NCI-H2171 (cell line): ENCODE results near the gene HSF4.

Experiments used
- DNase-seq: peaks from one replicate; lab custom pipeline; 2025; lab: John Stamatoyannopoulos, UW

HSF4 gene

DNA sequence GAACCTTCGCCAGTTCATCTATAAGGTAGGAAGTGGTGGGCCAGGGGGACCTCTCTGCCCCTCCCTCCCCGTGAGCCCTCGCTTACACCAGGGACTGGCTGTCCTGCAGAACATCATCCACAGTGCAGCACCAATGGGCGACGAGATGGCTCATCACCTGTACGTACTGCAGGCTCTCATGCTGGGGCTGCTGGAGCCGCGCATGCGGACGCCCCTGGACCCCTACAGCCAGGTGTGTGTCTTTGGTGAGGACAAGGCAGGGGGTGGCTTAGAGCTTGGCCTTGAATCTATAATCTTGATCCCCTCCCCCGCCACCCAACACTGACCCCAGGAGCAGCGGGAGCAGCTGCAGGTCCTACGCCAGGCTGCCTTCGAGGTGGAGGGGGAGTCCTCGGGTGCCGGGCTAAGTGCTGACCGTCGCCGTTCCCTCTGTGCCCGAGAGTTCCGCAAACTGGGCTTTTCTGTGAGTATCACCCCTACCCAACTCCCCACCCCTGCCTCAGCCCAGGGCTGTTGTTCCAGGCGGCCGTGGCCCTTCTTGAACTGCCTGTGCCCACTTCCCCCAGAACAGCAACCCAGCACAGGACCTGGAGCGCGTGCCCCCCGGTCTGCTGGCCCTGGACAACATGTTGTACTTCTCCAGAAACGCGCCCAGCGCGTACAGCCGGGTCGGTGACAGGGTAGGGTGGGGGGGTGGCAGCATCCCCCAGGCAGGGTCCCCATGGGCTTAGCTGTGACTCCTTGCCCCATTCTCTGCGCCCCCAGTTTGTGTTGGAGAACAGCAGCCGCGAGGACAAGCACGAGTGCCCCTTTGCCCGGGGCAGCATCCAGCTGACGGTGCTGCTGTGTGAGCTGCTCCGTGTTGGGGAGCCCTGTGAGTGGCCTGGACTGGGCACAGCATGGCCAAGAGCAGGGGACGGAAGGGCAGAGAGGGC, 37.1 kb downstream of the HSF4 start:
- no peak for DNase-seq

- no peak for DNase-seq
Observed at GRCh38 chr16:67202426-67202825, 37.9 kb downstream of the HSF4 start.

DNA sequence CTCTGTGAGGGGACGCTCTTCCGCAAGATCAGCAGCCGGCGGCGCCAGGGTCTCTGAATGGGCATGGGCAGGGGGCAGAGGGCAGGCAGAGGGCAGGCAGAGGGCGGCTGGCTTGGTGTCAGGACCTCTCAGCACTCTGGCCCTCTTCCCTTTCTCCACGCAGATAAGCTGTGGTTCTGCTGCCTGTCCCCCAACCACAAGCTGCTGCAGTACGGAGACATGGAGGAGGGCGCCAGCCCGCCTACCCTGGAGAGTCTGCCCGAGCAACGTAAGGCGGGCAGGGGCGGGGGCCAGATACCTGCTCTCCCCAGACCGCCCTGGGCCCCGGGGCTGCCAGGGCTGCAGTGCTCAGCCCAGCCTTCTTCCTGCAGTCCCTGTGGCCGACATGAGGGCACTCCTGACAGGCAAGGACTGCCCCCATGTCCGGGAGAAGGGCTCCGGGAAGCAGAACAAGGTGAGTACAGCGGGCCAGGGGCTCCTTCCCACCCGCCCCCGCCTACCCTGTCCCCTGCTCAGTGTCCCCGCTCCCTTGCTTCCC, 38.5 kb downstream of the HSF4 start:
- DNase-seq, result no peak

DNA sequence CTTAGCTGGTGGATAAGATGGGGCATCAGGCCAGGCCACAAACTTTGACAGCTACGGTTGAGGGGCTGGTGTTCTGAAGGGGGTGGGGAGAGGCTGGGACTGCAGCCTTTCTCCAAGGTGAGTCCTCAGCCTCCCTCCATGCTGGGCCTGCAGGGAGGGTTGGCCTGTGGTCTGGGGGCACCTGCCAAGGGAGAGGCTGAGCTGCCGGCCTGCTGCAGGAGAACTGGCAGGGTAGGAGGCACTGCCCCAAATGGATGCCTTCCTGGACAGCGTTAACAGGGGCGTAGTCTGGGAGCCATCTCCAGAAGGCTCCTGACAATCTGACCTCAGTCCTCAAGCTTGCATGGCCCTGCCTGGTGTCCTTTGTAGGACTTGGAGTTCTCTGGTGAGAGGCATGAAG, 39.5 kb downstream of the HSF4 start:
- no peak for DNase-seq

- DNase-seq, result no peak
Observed at GRCh38 chr16:67206129-67206837, 41.7 kb downstream of the HSF4 start.

DNA sequence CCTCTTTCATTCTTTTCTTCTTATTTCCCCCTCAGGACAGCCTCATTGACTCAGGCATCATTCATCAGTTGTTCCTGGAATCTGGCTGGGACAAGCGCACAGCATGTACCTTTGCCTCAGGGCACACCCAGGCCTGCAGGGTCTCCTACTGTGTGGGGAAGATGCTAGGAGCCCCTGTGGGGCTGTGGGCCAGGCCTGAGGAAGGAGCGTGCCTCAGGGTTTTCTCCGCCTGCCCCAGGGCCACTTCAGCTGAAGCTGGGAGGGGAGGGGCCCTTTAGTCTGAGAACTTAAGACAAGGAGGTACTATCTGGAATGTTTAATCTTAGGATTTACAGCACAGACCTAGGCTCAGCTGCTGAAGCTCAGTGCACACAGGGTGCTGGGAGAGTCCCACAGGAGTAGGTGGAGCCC, 42.3 kb downstream of the HSF4 start:
- DNase-seq, result no peak

- DNase-seq, result no peak
Observed at GRCh38 chr16:67207249-67208091, 42.9 kb downstream of the HSF4 start.

- no peak for DNase-seq
Observed at GRCh38 chr16:67208154-67208896, 43.8 kb downstream of the HSF4 start.

DNA sequence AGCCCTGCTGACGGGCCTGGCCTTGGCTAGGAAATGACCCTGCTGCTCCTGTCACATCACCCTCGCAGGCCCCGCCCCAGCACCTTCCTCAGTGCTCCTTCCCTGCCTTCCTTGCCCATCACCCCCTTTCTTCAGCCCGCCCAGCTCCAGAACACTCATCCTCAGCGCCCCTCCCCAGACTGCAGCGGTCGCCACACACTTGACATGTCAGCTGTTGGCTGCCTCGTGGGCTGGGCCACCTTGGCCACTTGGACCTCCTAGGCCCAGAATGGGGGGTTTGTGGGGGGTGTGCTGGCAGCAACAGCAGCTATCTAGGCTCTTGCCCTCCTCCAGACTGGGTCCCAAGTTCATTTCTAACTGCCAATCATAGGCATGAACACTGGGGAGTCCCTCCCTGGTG, 45.0 kb downstream of the HSF4 start:
- DNase-seq, result no peak

DNA sequence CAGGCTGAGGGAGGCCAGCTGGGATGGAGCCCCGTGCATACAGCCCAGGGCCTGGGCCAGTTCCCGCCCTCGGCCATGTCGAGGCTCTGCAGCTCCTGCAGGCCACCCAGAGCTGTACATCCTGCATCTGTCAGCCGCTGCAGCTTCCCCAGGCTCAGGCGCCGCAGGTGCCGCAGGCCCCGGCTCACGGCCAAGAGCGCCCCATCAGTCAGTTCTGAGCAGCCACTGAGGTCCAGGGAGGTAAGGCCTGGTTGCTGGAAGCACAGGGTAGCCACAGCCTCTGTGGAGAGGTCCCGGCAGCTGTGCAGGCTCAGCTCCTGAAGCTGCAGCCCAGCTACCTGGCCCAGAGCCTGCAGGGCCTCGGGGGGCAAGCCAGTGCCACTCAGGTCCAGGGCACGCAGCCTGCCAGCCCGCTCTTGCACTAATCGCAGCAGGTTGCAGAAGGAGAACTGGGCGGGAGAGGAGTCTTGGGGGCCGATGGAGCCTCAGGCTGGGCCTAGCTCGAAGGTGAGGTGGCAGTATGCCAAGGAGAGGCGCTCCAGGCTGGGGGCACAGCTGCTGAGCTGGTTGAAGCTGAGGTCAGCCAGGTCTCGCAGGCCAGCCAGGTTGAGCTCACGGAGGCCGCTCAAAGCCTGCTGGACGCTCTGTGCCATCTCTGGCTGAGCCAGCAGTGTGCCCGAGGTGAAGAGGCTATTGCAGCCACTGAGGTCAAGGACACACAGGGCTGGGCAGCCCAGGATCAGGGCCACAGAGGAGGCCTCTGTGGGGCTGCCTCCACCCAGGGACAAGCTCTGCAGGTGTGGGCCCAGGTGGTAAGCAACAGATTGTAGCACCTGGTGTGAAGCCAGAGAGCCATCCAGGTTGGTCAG, 45.8 kb downstream of the HSF4 start:
- no peak for DNase-seq

DNA sequence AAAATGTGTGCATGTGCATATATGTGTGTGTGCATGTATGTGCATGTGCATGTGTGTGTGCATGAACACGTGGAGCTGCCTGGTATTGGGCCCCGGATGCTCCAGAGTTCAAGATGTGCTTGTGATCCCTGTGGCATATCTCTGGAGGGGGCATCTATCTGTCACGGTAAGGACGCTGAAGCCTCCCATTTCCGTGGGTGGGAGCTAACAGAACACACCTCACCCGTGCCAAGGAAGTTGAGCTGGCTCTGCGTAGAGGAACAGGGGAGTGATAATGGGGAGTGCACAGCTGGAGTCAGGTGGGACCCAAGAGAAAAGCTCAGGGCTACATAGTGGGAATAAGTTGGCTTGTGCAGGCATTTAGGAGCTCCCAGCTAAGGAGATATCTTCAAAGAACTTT, 47.1 kb downstream of the HSF4 start:
- no peak for DNase-seq

DNA sequence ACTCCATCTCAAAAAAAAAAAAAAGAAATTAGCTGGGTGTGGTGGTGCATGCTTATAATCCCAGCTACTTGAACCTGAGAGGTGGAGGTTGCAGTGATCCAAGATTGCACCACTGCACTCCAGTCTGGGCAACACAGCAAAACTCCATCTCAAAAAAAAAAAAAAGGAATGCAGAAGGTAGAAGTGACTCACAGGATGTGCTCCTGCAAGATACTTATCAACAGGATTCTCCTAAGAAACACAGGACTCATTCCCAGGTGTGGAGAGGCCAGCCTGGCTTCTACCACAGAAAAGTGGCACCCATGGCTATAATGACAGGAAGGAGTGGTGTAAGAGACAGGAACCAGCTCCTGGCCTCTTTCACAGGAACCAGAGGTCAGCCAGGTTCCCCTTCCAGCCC, 48.2 kb downstream of the HSF4 start:
- no peak for DNase-seq

DNA sequence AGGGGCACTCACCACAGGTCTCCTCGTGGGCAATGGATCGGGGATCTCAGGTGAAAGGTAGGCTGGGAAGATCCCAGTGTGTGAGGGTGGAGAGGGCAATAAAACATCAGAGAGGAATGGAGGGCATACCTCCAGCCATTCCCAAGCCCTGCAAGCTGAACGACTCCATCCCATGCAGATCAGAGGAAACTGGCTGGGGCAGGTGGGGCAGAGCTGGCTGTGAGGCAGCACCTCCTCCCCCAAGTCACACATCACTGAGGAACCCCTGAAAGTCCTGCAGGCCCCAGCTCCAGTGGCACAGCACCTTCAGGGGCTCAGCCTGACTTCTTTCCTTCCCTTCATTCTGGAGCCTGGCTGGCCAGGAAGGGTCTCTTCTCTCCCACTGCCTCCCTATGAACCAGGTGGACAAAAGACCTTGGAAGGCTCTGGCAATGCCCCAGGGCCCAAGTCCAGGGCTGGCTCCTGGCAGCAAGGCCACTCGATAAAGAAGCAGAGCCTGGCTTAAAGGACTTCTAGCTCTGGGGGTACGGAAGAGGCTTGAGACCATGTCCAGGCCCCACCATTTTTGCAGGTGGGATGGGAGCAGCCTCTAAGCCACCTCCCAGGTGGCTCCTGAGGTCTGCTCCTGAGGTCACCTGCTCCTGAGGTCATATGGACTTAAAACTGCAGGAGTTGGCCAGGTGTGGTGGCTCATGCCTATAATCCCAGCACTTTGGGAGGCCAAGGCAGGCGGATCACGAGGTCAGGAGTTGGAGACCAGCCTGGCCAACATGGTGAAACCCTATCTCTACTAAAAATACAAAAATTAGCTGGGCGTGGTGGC, 48.9 kb downstream of the HSF4 start:
- no peak for DNase-seq

DNA sequence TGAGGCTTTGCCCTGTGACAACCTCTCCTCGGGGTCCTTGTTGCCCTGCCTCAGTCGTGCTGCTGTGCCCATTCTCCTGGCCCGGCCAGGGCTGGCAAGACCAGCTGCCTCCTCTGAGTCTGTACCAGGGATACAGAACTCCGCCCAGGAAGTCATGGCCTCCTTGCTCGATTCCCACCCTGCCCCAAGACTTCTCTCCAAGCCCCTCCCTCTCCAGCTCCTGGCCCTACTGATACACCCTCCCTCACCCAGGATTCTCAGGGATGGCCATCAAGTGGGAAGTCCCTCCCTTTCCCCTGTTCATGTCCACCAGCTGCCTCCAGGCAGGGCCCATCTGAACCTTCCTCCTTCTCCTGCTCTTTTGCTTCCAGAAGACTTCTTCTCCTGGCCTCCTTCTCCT, 51.2 kb downstream of the HSF4 start:
- no peak for DNase-seq

DNA sequence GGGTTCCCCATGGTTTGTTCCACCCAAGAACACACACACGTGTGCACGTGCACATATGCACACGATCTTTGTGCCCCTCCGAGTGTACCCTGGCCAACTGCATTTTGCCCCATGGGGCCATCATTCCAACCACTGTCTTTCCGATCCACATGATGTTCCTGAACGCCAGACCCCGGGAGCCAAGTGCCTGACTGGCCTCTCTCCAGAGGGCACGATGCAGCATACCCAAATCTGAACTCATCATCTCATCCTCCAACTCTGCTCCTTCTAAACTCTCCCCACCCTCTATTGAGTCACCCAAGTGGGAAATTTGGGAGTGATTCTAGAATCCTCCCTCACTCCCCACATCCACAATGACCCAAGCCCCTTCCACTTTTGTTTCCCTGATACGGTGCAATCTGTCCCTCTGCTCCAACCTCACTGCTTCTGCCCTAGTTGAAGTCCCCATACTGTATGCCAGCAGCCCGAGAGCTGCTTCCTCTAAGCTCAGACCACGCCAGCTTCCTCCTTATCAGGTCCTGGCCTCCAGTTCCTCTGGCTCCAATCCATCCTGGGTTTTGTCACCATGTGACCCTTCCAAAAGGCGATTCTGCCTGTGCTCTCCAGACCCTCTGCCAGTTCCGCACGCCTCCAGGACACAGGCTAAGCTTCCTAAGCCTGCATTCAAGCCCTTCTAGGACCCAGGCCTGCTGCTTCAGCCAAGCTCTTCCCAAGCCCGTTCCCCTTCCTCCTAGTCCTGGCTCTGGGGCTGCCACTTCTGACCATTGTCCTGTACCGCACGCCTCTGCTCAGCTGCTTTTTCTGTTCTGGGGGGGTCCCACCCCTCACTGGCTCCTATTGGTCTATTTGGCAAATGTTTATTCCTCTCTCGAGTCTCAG, 52.3 kb downstream of the HSF4 start:
- DNase-seq, result no peak
